Caco-2 (cell line): ENCODE data around the gene KIF6. TPM values are rescaled to one million over a fixed set of nuclear protein-coding genes. Genes with fewer than 3 reads are reported as not detected.

Source experiments
- BruUV-seq: library from RNA; stranded (reverse); fragments of 400-500 nt; replicated peaks from 2 replicates; lab custom pipeline; 2021; lab: Mats Ljungman, UMichigan
- CTCF ChIA-PET: fragments of 300-600 bp; sonication (Branson Sonifier 250); formaldehyde crosslinking; loops from one replicate; lab custom pipeline; 2022; ENCODE audit warnings: antibody characterized with exemption; lab: Charles Lee
- POLR2A ChIA-PET: fragments of 300-600 bp; sonication (Branson Sonifier 250); formaldehyde crosslinking; loops from one replicate; lab custom pipeline; 2022; ENCODE audit warnings: antibody characterized with exemption; lab: Charles Lee
- DNase-seq, 2 experiments: peaks; one replicate each; pipeline versions ENCODE4 v3.0.0 to v3.0.0-alpha.2; 2020 to 2022
- H3K27me3 ChIP-seq: replicated peaks from 2 replicates; pipeline ENCODE4 v1.6.0; 2011; ENCODE audit warnings: low read length; ENCODE audit not compliant: control insufficient read depth, insufficient read depth
- H3K36me3 ChIP-seq: 2 replicates; pipeline ENCODE4 v1.5.1; 2011; ENCODE audit warnings: low read length; ENCODE audit not compliant: control insufficient read depth, insufficient read depth
- H3K4me1 ChIP-seq: fragments of 250-450 bp; sonication (Bioruptor Pico); 2 replicates; pipeline ENCODE4 v1.5.1; 2020; ENCODE audit warnings: mild to moderate bottlenecking
- H3K4me3 ChIP-seq: 2 replicates; pipeline ENCODE4 v1.5.1; 2011; ENCODE audit warnings: low read depth, mild to moderate bottlenecking, control low read depth, low read length
- H3K9me3 ChIP-seq: fragments of 250-450 bp; sonication (Bioruptor Pico); 2 replicates; pipeline ENCODE4 v1.5.1; 2020; ENCODE audit warnings: mild to moderate bottlenecking, moderate library complexity
- H3K27ac Mint-ChIP-seq: one replicate; pipeline ENCODE4 v1.8.0; 2022; ENCODE audit warnings: mixed read lengths; ENCODE audit not compliant: unreplicated experiment
- H3K27me3 Mint-ChIP-seq: one replicate; pipeline ENCODE4 v1.8.0; 2022; ENCODE audit warnings: mixed read lengths; ENCODE audit not compliant: insufficient read depth, unreplicated experiment
- H3K36me3 Mint-ChIP-seq: one replicate; pipeline ENCODE4 v1.8.0; 2022; ENCODE audit warnings: mild to moderate bottlenecking, mixed read lengths; ENCODE audit not compliant: insufficient read depth, unreplicated experiment
- H3K4me1 Mint-ChIP-seq: one replicate; pipeline ENCODE4 v1.8.0; 2022; ENCODE audit warnings: low read depth, mixed read lengths; ENCODE audit not compliant: unreplicated experiment
- H3K4me3 Mint-ChIP-seq: one replicate; pipeline ENCODE4 v1.8.0; 2022; ENCODE audit warnings: mild to moderate bottlenecking, moderate library complexity, mixed read lengths; ENCODE audit not compliant: unreplicated experiment
- H3K9me3 Mint-ChIP-seq: one replicate; pipeline ENCODE4 v1.8.0; 2022; ENCODE audit warnings: mixed read lengths; ENCODE audit not compliant: unreplicated experiment
- intact Hi-C: fragments of 100-400 bp; cut with micrococcal nuclease; formaldehyde crosslinking; loops from one replicate; pipeline ENCODE4 v1.10.0; 2022; ENCODE audit not compliant: unreplicated experiment
- total RNA-seq: library from RNA; stranded (reverse); gene quantifications from 2 replicates; pipeline ENCODE4 v1.2.3, GENCODE V29; 2022
- TF ChIP-seq, protein P1 (sequence below), 2 experiments: fragments of 200-600 bp in 1 of 2; IDR thresholded peaks; 1 replicate in 1 of 2; 2 replicates in 1 of 2; pipeline versions ENCODE4 v1.5.1 to v1.8.0; 2011 to 2022; ENCODE audit warnings: antibody characterized with exemption in 1 of 2, control low read depth in 1 of 2, inconsistent platforms in 1 of 2, low read depth in 1 of 2, low read length in 1 of 2, mild to moderate bottlenecking in 1 of 2, moderate library complexity in 1 of 2; ENCODE audit not compliant: insufficient read depth in 1 of 2, severe bottlenecking in 1 of 2, unreplicated experiment in 1 of 2

Gene KIF6
- total RNA-seq, 1 experiment from 2014 or later = not detected

DNA sequence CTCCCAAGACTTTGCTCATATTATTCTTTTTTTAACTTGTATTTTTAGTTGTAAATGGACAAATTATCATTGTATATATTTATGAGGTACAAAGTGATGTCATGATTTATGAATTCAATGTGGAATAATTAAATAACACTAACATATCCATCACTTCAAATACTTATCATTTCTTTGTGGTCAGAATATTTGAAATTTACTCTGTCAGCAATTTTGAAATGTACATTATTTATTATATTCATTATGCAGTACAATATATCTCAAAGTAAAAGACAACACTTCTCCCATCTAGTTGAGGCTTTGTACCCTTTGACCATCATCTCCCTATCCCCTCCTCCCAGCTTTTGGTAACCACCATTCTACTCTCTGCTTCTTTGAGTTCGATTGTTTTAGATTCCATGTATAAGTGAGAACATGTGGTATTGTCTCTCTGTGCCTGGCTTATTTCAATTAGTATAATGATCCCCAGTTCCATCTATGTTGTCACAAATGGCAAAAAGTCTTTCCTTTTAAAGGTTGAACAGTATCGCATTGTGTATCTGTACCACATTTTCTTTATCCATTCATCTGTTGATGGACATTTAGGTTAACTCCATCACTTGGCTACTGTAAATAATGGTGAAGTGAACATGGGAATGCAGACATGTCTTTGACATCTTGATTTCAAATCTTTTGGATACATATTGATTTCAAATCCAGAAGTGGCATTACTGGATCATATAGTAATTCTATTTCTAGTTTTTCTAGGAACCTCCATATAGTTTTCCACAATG lies 197.2 kb downstream of the KIF6 start:
- H3K36me3 Mint-ChIP-seq = no peaks in the 10 kb centered on the region
- no peak overlapping the region for H3K4me3 ChIP-seq
- no peaks in the 10 kb centered on the region for H3K9me3 ChIP-seq
- TF ChIP-seq, protein P1, sequence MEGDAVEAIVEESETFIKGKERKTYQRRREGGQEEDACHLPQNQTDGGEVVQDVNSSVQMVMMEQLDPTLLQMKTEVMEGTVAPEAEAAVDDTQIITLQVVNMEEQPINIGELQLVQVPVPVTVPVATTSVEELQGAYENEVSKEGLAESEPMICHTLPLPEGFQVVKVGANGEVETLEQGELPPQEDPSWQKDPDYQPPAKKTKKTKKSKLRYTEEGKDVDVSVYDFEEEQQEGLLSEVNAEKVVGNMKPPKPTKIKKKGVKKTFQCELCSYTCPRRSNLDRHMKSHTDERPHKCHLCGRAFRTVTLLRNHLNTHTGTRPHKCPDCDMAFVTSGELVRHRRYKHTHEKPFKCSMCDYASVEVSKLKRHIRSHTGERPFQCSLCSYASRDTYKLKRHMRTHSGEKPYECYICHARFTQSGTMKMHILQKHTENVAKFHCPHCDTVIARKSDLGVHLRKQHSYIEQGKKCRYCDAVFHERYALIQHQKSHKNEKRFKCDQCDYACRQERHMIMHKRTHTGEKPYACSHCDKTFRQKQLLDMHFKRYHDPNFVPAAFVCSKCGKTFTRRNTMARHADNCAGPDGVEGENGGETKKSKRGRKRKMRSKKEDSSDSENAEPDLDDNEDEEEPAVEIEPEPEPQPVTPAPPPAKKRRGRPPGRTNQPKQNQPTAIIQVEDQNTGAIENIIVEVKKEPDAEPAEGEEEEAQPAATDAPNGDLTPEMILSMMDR (IDR thresholded peaks at IDR 0.05; ENCODE audit: insufficient read depth in 1 of 2, low read depth in 1 of 2, low read length in 1 of 2, severe bottlenecking in 1 of 2, unreplicated experiment in 1 of 2) = no peak
- DNase-seq = no peak
- no peaks in the 10 kb centered on the region for H3K4me1 Mint-ChIP-seq
- no peak overlapping the region for H3K27ac Mint-ChIP-seq
- ChIA-PET CTCF (no interaction called here), POLR2A (no interaction called here)
- intact Hi-C loops = no loop called here
- no peak overlapping the region for H3K4me3 Mint-ChIP-seq
- no TSS peak for BruUV-seq
- H3K27me3 Mint-ChIP-seq = peaks cover 16% of the 10 kb centered on the region
- H3K9me3 Mint-ChIP-seq = no peaks in the 10 kb centered on the region
- H3K36me3 ChIP-seq = no peaks in the 10 kb centered on the region
- no peaks in the 10 kb centered on the region for H3K27me3 ChIP-seq
- H3K4me1 ChIP-seq = no peaks in the 10 kb centered on the region

- TF ChIP-seq, protein P1 (IDR thresholded peaks at IDR 0.05; ENCODE audit: insufficient read depth in 1 of 2, low read depth in 1 of 2, low read length in 1 of 2, severe bottlenecking in 1 of 2, unreplicated experiment in 1 of 2) = no peak
- H3K4me1 Mint-ChIP-seq = no peaks in the 10 kb centered on the region
- no peak overlapping the region for H3K4me3 ChIP-seq
- ChIA-PET POLR2A (no interaction called here), CTCF (no interaction called here)
- no peaks in the 10 kb centered on the region for H3K4me1 ChIP-seq
- intact Hi-C loops = no loop called here
- no peaks in the 10 kb centered on the region for H3K36me3 ChIP-seq
- no peaks in the 10 kb centered on the region for H3K9me3 Mint-ChIP-seq
- H3K27me3 Mint-ChIP-seq = peaks cover 12% of the 10 kb centered on the region
- H3K36me3 Mint-ChIP-seq = no peaks in the 10 kb centered on the region
- no peaks in the 10 kb centered on the region for H3K9me3 ChIP-seq
- no peaks in the 10 kb centered on the region; the same call in 1 of the 2 replicates for H3K27me3 ChIP-seq
- no peak overlapping the region for H3K27ac Mint-ChIP-seq
- DNase-seq = no peak
- H3K4me3 Mint-ChIP-seq = no peak overlapping the region
- BruUV-seq = no TSS peak
These were observed 201.2 kb downstream of the KIF6 start for GRCh38 chr6:39524007-39524406.

DNA sequence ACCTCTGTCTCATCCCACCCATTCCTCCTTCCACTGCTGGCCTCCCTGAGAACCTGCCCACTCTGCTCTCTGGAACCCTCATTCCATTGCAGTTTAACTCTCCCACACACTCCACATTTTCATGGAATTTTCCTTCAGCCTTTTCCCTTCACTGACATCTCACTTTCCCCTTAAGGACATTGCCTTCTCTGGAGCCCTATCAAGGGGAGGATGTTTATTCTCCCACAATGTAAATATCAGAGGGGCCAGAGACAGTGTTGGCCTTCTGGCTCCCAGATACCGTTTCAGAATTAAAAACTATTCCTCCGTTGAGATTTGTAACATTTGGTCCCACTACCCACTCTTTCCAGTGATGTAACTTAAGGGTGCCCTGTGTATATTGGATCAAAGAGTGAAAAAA lies 203.2 kb downstream of the KIF6 start:
- H3K27ac Mint-ChIP-seq = no peak overlapping the region
- H3K4me3 Mint-ChIP-seq = no peak overlapping the region
- no peaks in the 10 kb centered on the region for H3K4me1 Mint-ChIP-seq
- intact Hi-C loops = no loop called here
- POLR2A ChIA-PET = no interaction called here
- CTCF ChIA-PET = no interaction called here
- no peaks in the 10 kb centered on the region for H3K36me3 Mint-ChIP-seq
- Histone ChIP-seq H3K4me3 (no peak overlapping the region), H3K27me3 (no peaks in the 10 kb centered on the region; the same call in 1 of the 2 replicates), H3K4me1 (no peaks in the 10 kb centered on the region), H3K36me3 (no peaks in the 10 kb centered on the region), H3K9me3 (no peaks in the 10 kb centered on the region)
- peaks cover 11% of the 10 kb centered on the region for H3K27me3 Mint-ChIP-seq
- no TSS peak for BruUV-seq
- TF ChIP-seq, protein P1 (IDR thresholded peaks at IDR 0.05; ENCODE audit: insufficient read depth in 1 of 2, low read depth in 1 of 2, low read length in 1 of 2, severe bottlenecking in 1 of 2, unreplicated experiment in 1 of 2) = no peak
- no peaks in the 10 kb centered on the region for H3K9me3 Mint-ChIP-seq
- no peak for DNase-seq
